Measurements from ENCODE around the gene VPS41. TPM values are rescaled to one million over a fixed set of nuclear protein-coding genes. Genes with fewer than 3 reads are reported as not detected.

Gene VPS41
- total and polyA plus RNA-seq, 11 donors = 6.0 to 55.8 (median 42.8) TPM

- Histone ChIP-seq H3K36me3 (no peaks in the 10 kb centered on the region), H3K27ac (no peak overlapping the region), H3K4me3 (no peak overlapping the region), H3K9me3 (no peaks in the 10 kb centered on the region), H3K27me3 (no peaks in the 10 kb centered on the region), H3K4me1 (no peaks in the 10 kb centered on the region)
- no peak for TF ChIP-seq CTCF (IDR thresholded peaks at IDR 0.05)
- TF ChIP-seq POLR2A (IDR thresholded peaks at IDR 0.05) = no peak
- ATAC-seq (no peak), DNase-seq (no peak)
- intact Hi-C loops (cut with DNase I) = no loop called here
- 45 to 54% (median 49%) methylated on average over 5 of the region's 5 CpGs for WGBS, 4 donors
Measured at GRCh38 chr7:38700116-38700515, 208.9 kb downstream of the VPS41 start.

- DNase-seq (no peak), ATAC-seq (no peak)
- peaks cover 0 to 2% (median 0%) of the 10 kb centered on the region in 12 donors for H3K9me3 ChIP-seq
- intact Hi-C loops (cut with DNase I) = no loop called here
- TF ChIP-seq POLR2A (IDR thresholded peaks at IDR 0.05) (no peak), CTCF (IDR thresholded peaks at IDR 0.05) (no peak)
- no peaks in the 10 kb centered on the region for H3K36me3 ChIP-seq
- WGBS, 4 donors = 52 to 72% (median 62%) methylated on average over 3 of the region's 3 CpGs
- no peaks in the 10 kb centered on the region for H3K4me1 ChIP-seq
- H3K27ac ChIP-seq = no peak overlapping the region
- no peaks in the 10 kb centered on the region for H3K27me3 ChIP-seq
- no peak overlapping the region for H3K4me3 ChIP-seq
Measured at GRCh38 chr7:38699471-38699870, 209.5 kb downstream of the VPS41 start.

- 52 to 65% (median 57%) methylated on average over 3 of the region's 3 CpGs for WGBS, 4 donors
- H3K36me3 ChIP-seq = no peaks in the 10 kb centered on the region
- no peak overlapping the region for H3K4me3 ChIP-seq
- DNase-seq (no peak), ATAC-seq (no peak)
- no peak overlapping the region for H3K27ac ChIP-seq
- intact Hi-C loops (cut with DNase I) = no loop called here
- no peaks in the 10 kb centered on the region for H3K27me3 ChIP-seq
- no peaks in the 10 kb centered on the region for H3K4me1 ChIP-seq
- TF ChIP-seq POLR2A (IDR thresholded peaks at IDR 0.05) (no peak), CTCF (IDR thresholded peaks at IDR 0.05) (no peak)
- H3K9me3 ChIP-seq = peaks cover 0 to 2% (median 0%) of the 10 kb centered on the region in 12 donors
Measured at GRCh38 chr7:38694326-38694725, 214.7 kb downstream of the VPS41 start.

GRCh38 chr7:38686888-38687287 lies 222.1 kb downstream of the VPS41 start:
- 81 to 86% (median 85%) methylated on average over 7 of the region's 7 CpGs for WGBS, 4 donors
- Histone ChIP-seq H3K36me3 (no peaks in the 10 kb centered on the region), H3K27me3 (no peaks in the 10 kb centered on the region), H3K27ac (no peak overlapping the region), H3K4me3 (no peak overlapping the region), H3K4me1 (peaks cover 0 to 12% (median 4%) of the 10 kb centered on the region in 12 donors), H3K9me3 (no peaks in the 10 kb centered on the region)
- ATAC-seq = no peak
- no peak for DNase-seq
- no peak for TF ChIP-seq POLR2A (IDR thresholded peaks at IDR 0.05)
- no peak for TF ChIP-seq CTCF (IDR thresholded peaks at IDR 0.05)
- intact Hi-C loops (cut with DNase I) = no loop called here
